GM12801 (cell line): ENCODE results near the gene PRDM7.

Source experiments
- CTCF ChIP-seq: IDR thresholded peaks from one replicate; pipeline ENCODE4 v1.5.1; 2011; ENCODE audit warnings: control low read depth; ENCODE audit not compliant: insufficient read length; ENCODE audit errors: extremely low read depth

The PRDM7 gene

GRCh38 chr16:90048737-90049330 is 28.3 kb downstream of the PRDM7 start:
- TF ChIP-seq CTCF, result no peak

- TF ChIP-seq CTCF, result no peak
Observed at GRCh38 chr16:90048347-90048722, 28.8 kb downstream of the PRDM7 start.

- no peak for TF ChIP-seq CTCF
Observed at GRCh38 chr16:90047714-90048346, 29.3 kb downstream of the PRDM7 start.

- TF ChIP-seq CTCF, result no peak
Observed at GRCh38 chr16:90046971-90047713, 30.0 kb downstream of the PRDM7 start.

- TF ChIP-seq CTCF, result no peak
Observed at GRCh38 chr16:90046122-90046970, 30.8 kb downstream of the PRDM7 start.

GRCh38 chr16:90044111-90044551 is 33.0 kb downstream of the PRDM7 start:
- no peak for TF ChIP-seq CTCF

DNA sequence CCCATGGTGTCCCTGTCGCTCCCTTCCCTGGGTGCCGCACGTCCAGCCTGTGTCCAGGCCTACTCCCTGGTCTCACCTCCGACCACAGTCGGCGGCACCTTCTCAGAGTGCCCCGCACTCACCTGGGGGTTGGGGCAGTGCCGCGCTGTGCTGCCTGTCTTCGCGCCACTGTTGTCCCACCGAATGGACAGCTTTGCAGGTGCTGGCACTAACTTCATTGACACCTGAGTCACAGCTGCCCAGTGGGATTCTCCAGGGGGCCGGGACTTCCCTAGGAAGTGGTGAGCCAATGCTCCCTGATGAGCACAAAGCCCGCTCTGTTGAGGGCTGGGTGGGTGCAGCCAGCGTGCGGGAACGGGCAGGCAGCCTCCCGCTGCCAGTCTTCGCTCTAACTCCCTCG is 33.6 kb downstream of the PRDM7 start:
- no peak for TF ChIP-seq CTCF
